CD8-positive, alpha-beta memory T cell (primary cell): Measurements from ENCODE around the gene ATP11A. TPM values are rescaled to one million over a fixed set of nuclear protein-coding genes. Genes with fewer than 3 reads are reported as not detected.
"Not testable (repeated sequence)": the region's sequence is repeated elsewhere in the genome, so short reads cannot be mapped to it uniquely, and the experiment has no call there.

Experiments
- CTCF ChIA-PET: fragments of 350-600 bp; sonication (Branson Sonifier 250); formaldehyde crosslinking; loops from one replicate; lab custom pipeline; 2021; ENCODE audit warnings: antibody characterized with exemption; lab: Charles Lee
- POLR2A ChIA-PET: fragments of 350-600 bp; sonication (Branson Sonifier 250); formaldehyde crosslinking; loops from one replicate; lab custom pipeline; 2021; ENCODE audit warnings: antibody characterized with exemption; lab: Charles Lee
- DNase-seq, 5 donors: peaks; one replicate each; pipeline versions ENCODE4 v3.0.0 to v3.0.0-alpha.2; 2020 to 2022; ENCODE audit warnings: mixed read lengths in 1 of 5
- H3K27ac ChIP-seq: one replicate; pipeline ENCODE4 v1.7.0; 2013; ENCODE audit warnings: low read depth, mild to moderate bottlenecking, low read length, moderate library complexity
- H3K27me3 ChIP-seq: 2 replicates; pipeline ENCODE4 v1.7.0; 2013; ENCODE audit warnings: low read length, mild to moderate bottlenecking; ENCODE audit not compliant: insufficient read depth, poor library complexity, severe bottlenecking
- H3K36me3 ChIP-seq: 2 replicates; pipeline ENCODE4 v1.7.0; 2013; ENCODE audit warnings: mild to moderate bottlenecking, low read length, moderate library complexity; ENCODE audit not compliant: insufficient read depth
- H3K4me1 ChIP-seq: 2 replicates; pipeline ENCODE4 v1.7.0; 2013; ENCODE audit warnings: mild to moderate bottlenecking, low read length, moderate library complexity; ENCODE audit not compliant: insufficient read depth
- H3K4me3 ChIP-seq: 2 replicates; pipeline ENCODE4 v1.7.0; 2013; ENCODE audit warnings: mild to moderate bottlenecking, low read length
- H3K9me3 ChIP-seq: 2 replicates; pipeline ENCODE4 v1.7.0; 2013; ENCODE audit warnings: mild to moderate bottlenecking, low read length
- H3K27ac Mint-ChIP-seq, 8 donors: one replicate each; pipeline ENCODE4 v1.8.0; 2020 to 2021; ENCODE audit warnings: mixed read lengths in 8 of 8, mild to moderate bottlenecking in 6 of 8, inconsistent platforms in 3 of 8, moderate library complexity in 3 of 8
- H3K27me3 Mint-ChIP-seq, 2 donors: one replicate each; pipeline ENCODE4 v1.8.0; 2020 to 2021; ENCODE audit warnings: mixed read lengths in 2 of 2, mild to moderate bottlenecking in 1 of 2, moderate library complexity in 1 of 2
- H3K36me3 Mint-ChIP-seq, 3 donors: one replicate each; pipeline ENCODE4 v1.8.0; 2020 to 2021; ENCODE audit warnings: mixed read lengths in 3 of 3, inconsistent platforms in 1 of 3, mild to moderate bottlenecking in 1 of 3
- H3K4me1 Mint-ChIP-seq, 3 donors: one replicate each; pipeline ENCODE4 v1.8.0; 2020 to 2021; ENCODE audit warnings: mixed read lengths in 3 of 3, inconsistent platforms in 1 of 3, mild to moderate bottlenecking in 1 of 3
- H3K4me3 Mint-ChIP-seq, 7 donors: one replicate each; pipeline ENCODE4 v1.8.0; 2020 to 2021; ENCODE audit warnings: mixed read lengths in 7 of 7, mild to moderate bottlenecking in 6 of 7, moderate library complexity in 4 of 7, inconsistent platforms in 2 of 7
- H3K9me3 Mint-ChIP-seq, 5 donors: one replicate each; pipeline ENCODE4 v1.8.0; 2020 to 2022; ENCODE audit warnings: mixed read lengths in 5 of 5, mild to moderate bottlenecking in 3 of 5, moderate library complexity in 2 of 5, inconsistent platforms in 1 of 5
- polyA plus RNA-seq: library from polyadenylated mRNA; unstranded; fragments of 300-500 nt; fragmentation: Illumina TruSeq; gene quantifications from one replicate; pipeline ENCODE4 v1.2.3, GENCODE V29; 2021
- total RNA-seq, 2 experiments: library from RNA; stranded (reverse); gene quantifications; one replicate each; pipeline ENCODE4 v1.2.3, GENCODE V29; 2021

The ATP11A gene
- total and polyA plus RNA-seq, 3 experiments from 2014 or later, result 4.5 to 34.6 (median 34.0) TPM

GRCh38 chr13:112800807-112801206, 111.0 kb downstream of the ATP11A start:
- H3K27me3 ChIP-seq, H3K4me3 ChIP-seq, DNase-seq, H3K36me3 ChIP-seq, H3K9me3 Mint-ChIP-seq, H3K27ac Mint-ChIP-seq, H3K4me3 Mint-ChIP-seq, H3K27me3 Mint-ChIP-seq, POLR2A ChIA-PET, CTCF ChIA-PET, H3K27ac ChIP-seq, H3K4me1 ChIP-seq, H3K9me3 ChIP-seq: not testable (repeated sequence)
- Mint-ChIP-seq H3K4me1 (peaks cover 0 to 13% (median 2%) of the 10 kb centered on the region in 3 donors), H3K36me3 (peaks cover 6 to 30% (median 14%) of the 10 kb centered on the region in 3 donors)

- Mint-ChIP-seq H3K27me3 (no peaks in the 10 kb centered on the region), H3K27ac (peak overlapping the region in 1 of 8 donors; percentile 17), H3K9me3 (peaks cover 0 to 5% (median 0%) of the 10 kb centered on the region in 5 donors), H3K36me3 (peaks cover 8 to 31% (median 26%) of the 10 kb centered on the region in 3 donors), H3K4me3 (no peak overlapping the region), H3K4me1 (peaks cover 0 to 13% (median 2%) of the 10 kb centered on the region in 3 donors)
- no peak overlapping the region for H3K27ac ChIP-seq
- H3K36me3 ChIP-seq, result no peaks in the 10 kb centered on the region
- H3K27me3 ChIP-seq, result no peaks in the 10 kb centered on the region
- H3K4me1 ChIP-seq, result no peaks in the 10 kb centered on the region
- H3K9me3 ChIP-seq, result no peaks in the 10 kb centered on the region
- POLR2A ChIA-PET, result no interaction called here
- DNase-seq, result no peak
- CTCF ChIA-PET, result no interaction called here
- H3K4me3 ChIP-seq, result no peak overlapping the region
These were observed 113.0 kb downstream of the ATP11A start for GRCh38 chr13:112802802-112803195.

GRCh38 chr13:112803422-112803821, 113.6 kb downstream of the ATP11A start:
- no peaks in the 10 kb centered on the region for H3K36me3 ChIP-seq
- POLR2A ChIA-PET, result no interaction called here
- H3K27me3 ChIP-seq, result no peaks in the 10 kb centered on the region
- Mint-ChIP-seq H3K9me3 (peaks cover 0 to 5% (median 0%) of the 10 kb centered on the region in 5 donors), H3K4me1 (peaks cover 0 to 13% (median 2%) of the 10 kb centered on the region in 3 donors), H3K27me3 (no peaks in the 10 kb centered on the region), H3K36me3 (peaks cover 8 to 32% (median 20%) of the 10 kb centered on the region in 3 donors), H3K27ac (peak overlapping the region in 1 of 8 donors; percentile 65), H3K4me3 (no peak overlapping the region)
- no peaks in the 10 kb centered on the region for H3K4me1 ChIP-seq
- CTCF ChIA-PET, result no interaction called here
- DNase-seq, result no peak
- H3K27ac ChIP-seq, result no peak overlapping the region
- no peaks in the 10 kb centered on the region for H3K9me3 ChIP-seq
- H3K4me3 ChIP-seq, result no peak overlapping the region

- Mint-ChIP-seq H3K4me3 (no peak overlapping the region), H3K27ac (peak overlapping the region in 4 of 8 donors; percentile 23 to 78 (median 60)), H3K4me1 (peaks cover 0 to 13% (median 2%) of the 10 kb centered on the region in 3 donors), H3K27me3 (no peaks in the 10 kb centered on the region), H3K36me3 (peaks cover 8 to 33% (median 11%) of the 10 kb centered on the region in 3 donors), H3K9me3 (peaks cover 0 to 2% (median 0%) of the 10 kb centered on the region in 5 donors)
- no peaks in the 10 kb centered on the region for H3K36me3 ChIP-seq
- POLR2A ChIA-PET, result no interaction called here
- no peaks in the 10 kb centered on the region for H3K9me3 ChIP-seq
- no peaks in the 10 kb centered on the region for H3K27me3 ChIP-seq
- H3K4me1 ChIP-seq, result no peaks in the 10 kb centered on the region
- no peak overlapping the region for H3K4me3 ChIP-seq
- H3K27ac ChIP-seq, result no peak overlapping the region
- CTCF ChIA-PET, result no interaction called here
- DNase-seq, result no peak
These were observed 114.5 kb downstream of the ATP11A start for GRCh38 chr13:112804374-112804773.

- Histone ChIP-seq H3K4me1 (no peaks in the 10 kb centered on the region), H3K27ac (no peak overlapping the region), H3K9me3 (no peaks in the 10 kb centered on the region), H3K4me3 (no peak overlapping the region), H3K27me3 (no peaks in the 10 kb centered on the region), H3K36me3 (no peaks in the 10 kb centered on the region)
- peaks cover 6 to 49% (median 19%) of the 10 kb centered on the region in 3 donors for H3K36me3 Mint-ChIP-seq
- POLR2A ChIA-PET, result no interaction called here
- H3K9me3 Mint-ChIP-seq, result no peaks in the 10 kb centered on the region
- DNase-seq, result no peak
- H3K4me1 Mint-ChIP-seq, result peaks cover 0 to 9% (median 2%) of the 10 kb centered on the region in 3 donors
- peak overlapping the region in 1 of 8 donors; percentile 1 for H3K27ac Mint-ChIP-seq
- CTCF ChIA-PET, result no interaction called here
- H3K27me3 Mint-ChIP-seq, result no peaks in the 10 kb centered on the region
- H3K4me3 Mint-ChIP-seq, result no peak overlapping the region
These were observed 117.2 kb downstream of the ATP11A start for GRCh38 chr13:112806739-112807652.

DNA sequence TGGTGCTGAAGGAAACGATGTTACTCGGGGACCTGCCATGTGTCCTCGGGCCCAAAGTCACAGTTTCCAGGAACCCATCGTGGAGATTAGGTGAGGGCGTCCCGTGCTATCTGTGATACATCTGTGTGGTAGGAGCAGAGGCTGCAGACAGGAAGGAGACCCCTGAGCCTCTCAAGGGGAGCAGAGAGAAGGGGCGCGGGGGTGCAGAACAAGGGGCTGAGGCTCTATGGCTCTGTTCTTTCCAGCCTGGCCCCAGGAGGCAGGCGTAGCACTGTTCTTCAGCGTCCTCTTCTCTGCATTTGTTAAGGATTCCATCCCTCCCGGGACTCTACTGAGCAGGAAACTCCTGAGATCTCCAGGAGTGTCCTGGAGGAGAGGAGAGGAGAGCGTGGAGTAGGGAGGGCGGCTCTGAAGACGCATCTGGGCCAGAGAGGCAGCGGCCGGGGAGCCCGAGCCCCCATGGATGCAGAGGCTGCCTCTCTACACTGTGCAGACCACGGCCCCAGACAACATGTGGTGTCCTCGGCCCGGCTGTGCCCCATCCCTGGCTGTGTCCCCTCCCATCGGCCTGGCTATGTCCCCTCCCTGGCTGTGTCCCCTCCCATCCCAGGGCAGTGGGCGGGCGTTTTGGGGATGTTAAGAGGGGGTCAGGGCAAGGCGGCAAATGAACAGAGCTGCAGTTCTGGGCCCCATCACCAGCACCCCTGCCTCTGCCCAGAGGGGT, 118.0 kb downstream of the ATP11A start:
- Mint-ChIP-seq H3K27ac (no peak overlapping the region), H3K4me1 (peaks cover 0 to 5% (median 2%) of the 10 kb centered on the region in 3 donors), H3K9me3 (no peaks in the 10 kb centered on the region), H3K36me3 (peaks cover 10 to 53% (median 23%) of the 10 kb centered on the region in 3 donors), H3K27me3 (no peaks in the 10 kb centered on the region), H3K4me3 (no peak overlapping the region)
- no peak overlapping the region for H3K4me3 ChIP-seq
- no peak for DNase-seq
- H3K27me3 ChIP-seq, result no peaks in the 10 kb centered on the region
- no peaks in the 10 kb centered on the region for H3K9me3 ChIP-seq
- H3K27ac ChIP-seq, result no peak overlapping the region
- CTCF ChIA-PET, result no interaction called here
- H3K4me1 ChIP-seq, result no peaks in the 10 kb centered on the region
- POLR2A ChIA-PET, result no interaction called here
- H3K36me3 ChIP-seq, result no peaks in the 10 kb centered on the region

DNA sequence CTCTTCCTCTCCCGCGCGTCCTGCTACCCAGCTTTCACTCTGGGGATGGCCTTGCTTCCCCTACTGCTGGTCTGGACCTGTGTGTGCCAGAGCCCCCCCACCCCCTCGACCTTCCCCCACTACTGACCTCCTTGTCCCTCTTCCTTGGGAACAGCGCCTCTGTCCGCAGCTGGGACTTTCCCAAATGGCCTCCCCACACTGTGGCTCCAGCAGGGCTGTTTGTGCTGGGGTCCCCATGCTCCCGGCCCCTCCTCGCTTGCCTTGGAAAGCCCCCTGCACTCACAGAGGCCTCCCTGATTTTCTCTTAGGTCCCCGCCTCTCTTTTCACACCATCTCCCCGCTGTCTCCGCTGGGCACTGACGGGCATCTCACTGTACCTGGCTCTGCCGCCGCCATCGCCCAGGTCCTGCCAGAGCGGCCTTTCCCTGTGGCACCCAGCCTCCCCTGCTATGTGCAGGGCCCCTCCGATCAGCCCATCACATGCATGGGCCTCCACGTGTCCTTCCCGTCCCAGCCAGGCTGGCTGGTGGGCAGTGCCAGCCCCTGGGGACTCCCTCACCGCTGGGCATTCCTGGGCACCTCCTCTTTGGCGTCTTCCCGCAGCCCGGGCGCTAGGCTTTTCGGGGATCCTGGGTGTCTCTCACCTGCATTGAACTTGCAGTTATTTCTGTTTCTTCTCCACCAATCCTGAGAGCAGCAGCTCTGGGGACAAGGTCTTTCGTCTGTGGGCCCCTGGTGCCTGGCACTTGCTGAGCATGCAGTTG, 118.7 kb downstream of the ATP11A start:
- no peaks in the 10 kb centered on the region for H3K4me1 ChIP-seq
- peaks cover 16 to 57% (median 26%) of the 10 kb centered on the region in 3 donors for H3K36me3 Mint-ChIP-seq
- no peaks in the 10 kb centered on the region for H3K27me3 Mint-ChIP-seq
- H3K9me3 ChIP-seq, result no peaks in the 10 kb centered on the region
- CTCF ChIA-PET, result no interaction called here
- peaks cover 0 to 4% (median 2%) of the 10 kb centered on the region in 3 donors for H3K4me1 Mint-ChIP-seq
- H3K27ac ChIP-seq, result no peak overlapping the region
- no peak for DNase-seq
- H3K4me3 Mint-ChIP-seq, result no peak overlapping the region
- H3K9me3 Mint-ChIP-seq, result no peaks in the 10 kb centered on the region
- H3K27me3 ChIP-seq, result no peaks in the 10 kb centered on the region
- H3K27ac Mint-ChIP-seq, result peak overlapping the region in 1 of 8 donors; percentile 60
- POLR2A ChIA-PET, result no interaction called here
- no peak overlapping the region for H3K4me3 ChIP-seq
- H3K36me3 ChIP-seq, result no peaks in the 10 kb centered on the region
